H9 (cell line): ENCODE measurements around the gene WDHD1. TPM values are rescaled to one million over a fixed set of nuclear protein-coding genes. Genes with fewer than 3 reads are reported as not detected.
A peak's percentile ranks its signal among the peaks of the same experiment; 100 is the strongest.

ENCODE experiments used
- DNase-seq: peaks from one replicate; pipeline ENCODE4 v3.0.0-alpha.2; 2017
- H2AFZ ChIP-seq: one replicate; pipeline ENCODE4 v1.6.1; 2013; ENCODE audit warnings: mild to moderate bottlenecking, low read length, control low read depth, moderate library complexity
- H2AK5ac ChIP-seq: 2 replicates; pipeline ENCODE4 v1.6.1; 2013; ENCODE audit warnings: low read length, control low read depth, mixed read lengths; ENCODE audit not compliant: insufficient read length
- H2BK120ac ChIP-seq: one replicate; pipeline ENCODE4 v1.6.1; 2013; ENCODE audit warnings: low read depth, mild to moderate bottlenecking, low read length, control low read depth, inconsistent platforms; ENCODE audit not compliant: poor library complexity, severe bottlenecking
- H2BK12ac ChIP-seq: 2 replicates; pipeline ENCODE4 v1.6.1; 2013; ENCODE audit warnings: low read length, control low read depth, mixed read lengths, low read depth; ENCODE audit not compliant: insufficient read length
- H2BK15ac ChIP-seq: 2 replicates; pipeline ENCODE4 v1.6.1; 2013; ENCODE audit warnings: low read depth, low read length, control low read depth
- H2BK20ac ChIP-seq: one replicate; pipeline ENCODE4 v1.6.1; 2013; ENCODE audit warnings: low read depth, mild to moderate bottlenecking, low read length, control low read depth, inconsistent platforms; ENCODE audit not compliant: poor library complexity, severe bottlenecking
- H2BK5ac ChIP-seq: 2 replicates; pipeline ENCODE4 v1.6.1; 2013; ENCODE audit warnings: low read length, control low read depth, mixed read lengths; ENCODE audit not compliant: insufficient read length
- H3K14ac ChIP-seq: 2 replicates; pipeline ENCODE4 v1.6.1; 2013; ENCODE audit warnings: low read length, control low read depth; ENCODE audit not compliant: insufficient read depth
- H3K18ac ChIP-seq: 2 replicates; pipeline ENCODE4 v1.6.1; 2013; ENCODE audit warnings: low read depth, mild to moderate bottlenecking, mixed read lengths, low read length, control low read depth; ENCODE audit not compliant: insufficient read length
- H3K23ac ChIP-seq: 2 replicates; pipeline ENCODE4 v1.6.1; 2013; ENCODE audit warnings: low read length, control low read depth, mixed read lengths, low read depth; ENCODE audit not compliant: insufficient read length
- H3K23me2 ChIP-seq: 2 replicates; pipeline ENCODE4 v1.6.1; 2013; ENCODE audit warnings: low read depth, mild to moderate bottlenecking, mixed read lengths, low read length, control low read depth; ENCODE audit not compliant: insufficient read length, poor library complexity, severe bottlenecking
- H3K27ac ChIP-seq: 2 replicates; pipeline ENCODE4 v1.5.1; 2013; ENCODE audit warnings: low read length, control low read depth, mixed read lengths, low read depth; ENCODE audit not compliant: insufficient read length
- H3K27me3 ChIP-seq: 2 replicates; pipeline ENCODE4 v1.6.1; 2013; ENCODE audit warnings: low read length, control low read depth, inconsistent platforms; ENCODE audit not compliant: insufficient read depth
- H3K4ac ChIP-seq: 2 replicates; pipeline ENCODE4 v1.6.1; 2013; ENCODE audit warnings: low read depth, mild to moderate bottlenecking, control low read depth, inconsistent platforms, low read length, moderate library complexity
- H3K4me1 ChIP-seq: 2 replicates; pipeline ENCODE4 v1.6.1; 2013; ENCODE audit warnings: low read length, control low read depth, inconsistent platforms; ENCODE audit not compliant: insufficient read depth
- H3K4me2 ChIP-seq: 2 replicates; pipeline ENCODE4 v1.6.1; 2013; ENCODE audit warnings: low read length, control low read depth, mixed read lengths; ENCODE audit not compliant: insufficient read length, insufficient read depth
- H3K56ac ChIP-seq: 2 replicates; pipeline ENCODE4 v1.6.1; 2013; ENCODE audit warnings: low read depth, mild to moderate bottlenecking, mixed read lengths, low read length, control low read depth; ENCODE audit not compliant: insufficient read length
- H3K79me1 ChIP-seq: 2 replicates; pipeline ENCODE4 v1.6.1; 2013; ENCODE audit warnings: low read depth, mild to moderate bottlenecking, moderate library complexity, low read length, control low read depth, inconsistent platforms; ENCODE audit not compliant: insufficient read depth, poor library complexity, severe bottlenecking
- H3K79me2 ChIP-seq: 2 replicates; pipeline ENCODE4 v1.6.1; 2013; ENCODE audit warnings: low read length, control low read depth, inconsistent platforms; ENCODE audit not compliant: insufficient read depth
- H3K9ac ChIP-seq: 2 replicates; pipeline ENCODE4 v1.6.1; 2013; ENCODE audit warnings: low read length, control low read depth, mixed read lengths; ENCODE audit not compliant: insufficient read length; ENCODE audit errors: extremely low read depth
- H3K9me3 ChIP-seq: one replicate; pipeline ENCODE4 v1.6.1; 2013; ENCODE audit warnings: low read depth, low read length, inconsistent platforms; ENCODE audit not compliant: control insufficient read depth
- H3T11ph ChIP-seq: one replicate; pipeline ENCODE4 v1.6.1; 2013; ENCODE audit warnings: mild to moderate bottlenecking, low read length, control low read depth, inconsistent platforms
- H4K20me1 ChIP-seq: one replicate; pipeline ENCODE4 v1.6.1; 2013; ENCODE audit not compliant: control insufficient read depth, insufficient read length, insufficient read depth
- H4K5ac ChIP-seq: 2 replicates; pipeline ENCODE4 v1.6.1; 2013; ENCODE audit warnings: low read depth, mild to moderate bottlenecking, mixed read lengths, low read length, control low read depth; ENCODE audit not compliant: insufficient read length
- H4K8ac ChIP-seq: replicated peaks from 2 replicates; pipeline ENCODE4 v1.6.1; 2013; ENCODE audit warnings: low read length, control low read depth, mixed read lengths, low read depth; ENCODE audit not compliant: insufficient read length
- H4K91ac ChIP-seq: 2 replicates; pipeline ENCODE4 v1.6.1; 2013; ENCODE audit warnings: low read depth, mild to moderate bottlenecking, moderate library complexity, mixed read lengths, low read length, control low read depth; ENCODE audit not compliant: insufficient read length
- H3K27ac Mint-ChIP-seq, 3 experiments: 2 replicates in 2 of 3; 3 replicates in 1 of 3; pipeline ENCODE4 v1.8.0; 2020 to 2021; ENCODE audit warnings: mixed read lengths in 3 of 3, mild to moderate bottlenecking in 1 of 3, moderate library complexity in 1 of 3
- H3K27me3 Mint-ChIP-seq: 2 replicates; pipeline ENCODE4 v1.8.0; 2021; ENCODE audit warnings: low read depth, mild to moderate bottlenecking, moderate library complexity, mixed read lengths
- H3K36me3 Mint-ChIP-seq, 3 experiments: 2 replicates in 2 of 3; 3 replicates in 1 of 3; pipeline ENCODE4 v1.8.0; 2020 to 2021; ENCODE audit warnings: low read depth in 3 of 3, mixed read lengths in 3 of 3; ENCODE audit not compliant: insufficient read depth in 1 of 3
- H3K4me1 Mint-ChIP-seq, 2 experiments: 2 replicates each; pipeline ENCODE4 v1.8.0; 2020; ENCODE audit warnings: mixed read lengths in 2 of 2
- H3K4me3 Mint-ChIP-seq, 2 experiments: 2 replicates in 1 of 2; 3 replicates in 1 of 2; pipeline ENCODE4 v1.8.0; 2020 to 2021; ENCODE audit warnings: mild to moderate bottlenecking in 2 of 2, mixed read lengths in 2 of 2, moderate library complexity in 1 of 2
- H3K9me3 Mint-ChIP-seq, 2 experiments: 2 replicates in 1 of 2; 3 replicates in 1 of 2; pipeline ENCODE4 v1.8.0; 2020; ENCODE audit warnings: mild to moderate bottlenecking in 2 of 2, mixed read lengths in 2 of 2, moderate library complexity in 1 of 2
- WGBS: extraction: QIAGEN DNeasy Blood & Tissue Kit; methylation state at CpG from one replicate; pipeline ENCODE4 v1.1.7; 2013; ENCODE audit warnings: missing lambda C conversion rate, low lambda C conversion rate, mixed read lengths; ENCODE audit not compliant: insufficient read length; ENCODE audit errors: extremely low coverage; 5-methylcytosine and 5-hydroxymethylcytosine counted together
- total RNA-seq: library from RNA; stranded (reverse); gene quantifications from 2 replicates; pipeline ENCODE4 v1.2.1, GENCODE V29; 2021
- TF ChIP-seq, protein P1 (sequence below): fragments of 200-600 bp; sonication (generic); conservative IDR thresholded peaks from 3 replicates; pipeline ENCODE4 v1.8.0; 2021; ENCODE audit warnings: antibody characterized with exemption, mild to moderate bottlenecking

Gene WDHD1
- total RNA-seq, 1 experiment from 2014 or later: 93.7 TPM

DNA sequence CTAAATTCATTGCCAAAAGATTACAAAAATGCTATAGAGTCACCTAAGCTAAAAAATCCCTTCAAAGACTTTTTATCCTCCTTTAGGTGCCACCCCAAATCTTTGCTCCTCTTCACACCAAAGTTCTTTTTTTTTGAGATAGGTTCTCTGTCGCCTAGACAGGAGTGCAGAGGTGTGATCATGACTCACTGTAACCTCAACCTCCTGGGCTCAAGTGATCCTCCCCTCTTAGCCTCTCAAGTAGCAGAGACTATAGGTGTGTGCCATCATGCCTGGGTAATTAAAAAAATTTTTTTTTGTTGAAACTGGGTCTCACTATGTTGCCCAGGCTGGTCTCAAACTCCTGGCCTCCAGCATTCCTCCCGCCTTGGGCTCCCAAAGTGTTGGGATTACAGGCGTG, 47.9 kb downstream of the WDHD1 start:
- Histone ChIP-seq H3K27ac (no peak overlapping the region), H3K23ac (no peak overlapping the region), H3T11ph (no peak overlapping the region), H3K56ac (no peak overlapping the region), H3K79me1 (no peaks in the 10 kb centered on the region), H2BK12ac (no peak overlapping the region), H3K4ac (no peak overlapping the region), H3K4me1 (no peaks in the 10 kb centered on the region), H3K14ac (no peak overlapping the region), H2AFZ (no peak overlapping the region), H4K5ac (no peak overlapping the region), H3K9ac (no peak overlapping the region), H3K79me2 (no peaks in the 10 kb centered on the region), H2AK5ac (no peak overlapping the region), H4K8ac (no peak overlapping the region), H4K91ac (no peak overlapping the region), H3K27me3 (no peaks in the 10 kb centered on the region), H3K23me2 (no peaks in the 10 kb centered on the region), H3K18ac (no peak overlapping the region), H2BK15ac (no peak overlapping the region), H3K4me2 (no peak overlapping the region), H2BK120ac (no peak overlapping the region), H3K9me3 (no peaks in the 10 kb centered on the region), H2BK20ac (no peak overlapping the region), H2BK5ac (no peak overlapping the region), H4K20me1 (no peaks in the 10 kb centered on the region)
- Mint-ChIP-seq H3K4me3 (no peak overlapping the region), H3K4me1 (peaks cover 0 to 1% of the 10 kb centered on the region in 2 experiments; a peak in 1 of 4 replicates), H3K36me3 (peaks cover 20 to 67% (median 65%) of the 10 kb centered on the region in 3 experiments; a peak in 6 of 7 replicates), H3K9me3 (no peaks in the 10 kb centered on the region), H3K27me3 (no peaks in the 10 kb centered on the region), H3K27ac (0 out of 7 replicates have a peak overlapping the region, but pooled peaks of 1 of the 3 experiments have one; percentile 66)
- no CpG with 5 or more reads among the region's 3 CpGs for WGBS
- TF ChIP-seq, protein P1, sequence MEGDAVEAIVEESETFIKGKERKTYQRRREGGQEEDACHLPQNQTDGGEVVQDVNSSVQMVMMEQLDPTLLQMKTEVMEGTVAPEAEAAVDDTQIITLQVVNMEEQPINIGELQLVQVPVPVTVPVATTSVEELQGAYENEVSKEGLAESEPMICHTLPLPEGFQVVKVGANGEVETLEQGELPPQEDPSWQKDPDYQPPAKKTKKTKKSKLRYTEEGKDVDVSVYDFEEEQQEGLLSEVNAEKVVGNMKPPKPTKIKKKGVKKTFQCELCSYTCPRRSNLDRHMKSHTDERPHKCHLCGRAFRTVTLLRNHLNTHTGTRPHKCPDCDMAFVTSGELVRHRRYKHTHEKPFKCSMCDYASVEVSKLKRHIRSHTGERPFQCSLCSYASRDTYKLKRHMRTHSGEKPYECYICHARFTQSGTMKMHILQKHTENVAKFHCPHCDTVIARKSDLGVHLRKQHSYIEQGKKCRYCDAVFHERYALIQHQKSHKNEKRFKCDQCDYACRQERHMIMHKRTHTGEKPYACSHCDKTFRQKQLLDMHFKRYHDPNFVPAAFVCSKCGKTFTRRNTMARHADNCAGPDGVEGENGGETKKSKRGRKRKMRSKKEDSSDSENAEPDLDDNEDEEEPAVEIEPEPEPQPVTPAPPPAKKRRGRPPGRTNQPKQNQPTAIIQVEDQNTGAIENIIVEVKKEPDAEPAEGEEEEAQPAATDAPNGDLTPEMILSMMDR: no peak
- DNase-seq: no peak
